HFF-Myc (cell line): Measurements from ENCODE around the gene CREG2.

ENCODE experiments used
- DNase-seq: peaks from one replicate; pipeline ENCODE4 v3.0.0-alpha.2; 2011; ENCODE audit warnings: low read depth; ENCODE audit errors: extremely low read depth
- H3K4me3 ChIP-seq: replicated peaks from 2 replicates; pipeline ENCODE4 v1.5.1; 2011; ENCODE audit warnings: low read depth, mild to moderate bottlenecking, control low read depth, low read length
- TF ChIP-seq, protein P1 (sequence below): IDR thresholded peaks from 2 replicates; pipeline ENCODE4 v1.5.1; 2012; ENCODE audit warnings: mild to moderate bottlenecking, low read depth, low read length, control low read depth; ENCODE audit errors: missing control alignments

The CREG2 gene

DNA sequence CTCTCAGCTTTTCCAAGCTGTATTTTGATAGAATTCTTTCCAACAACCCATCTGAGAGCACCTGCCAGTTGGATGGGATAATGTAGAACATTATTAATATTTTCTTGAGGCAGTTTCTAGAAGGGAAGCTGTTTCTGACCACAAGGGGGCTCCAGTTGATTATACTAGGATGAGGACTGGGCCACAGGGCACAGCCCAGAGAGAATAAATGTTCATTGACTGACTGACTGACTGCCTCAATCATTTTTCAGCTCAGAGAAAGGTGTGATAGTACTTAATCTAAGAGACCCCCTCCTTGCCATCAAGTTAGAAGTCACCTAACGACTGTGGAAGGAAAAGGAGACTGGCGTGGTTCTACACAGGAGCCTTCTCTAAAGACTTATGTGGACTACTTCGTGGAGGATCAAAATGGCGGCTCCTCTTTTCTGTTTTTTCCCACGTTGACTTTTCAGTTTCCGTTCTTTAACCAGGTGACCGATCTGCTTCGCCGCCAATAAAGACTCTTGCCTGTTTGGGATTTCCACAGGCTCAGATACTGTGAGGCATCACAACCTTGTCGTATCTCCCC is 31.9 kb upstream of the CREG2 start:
- TF ChIP-seq, protein P1, sequence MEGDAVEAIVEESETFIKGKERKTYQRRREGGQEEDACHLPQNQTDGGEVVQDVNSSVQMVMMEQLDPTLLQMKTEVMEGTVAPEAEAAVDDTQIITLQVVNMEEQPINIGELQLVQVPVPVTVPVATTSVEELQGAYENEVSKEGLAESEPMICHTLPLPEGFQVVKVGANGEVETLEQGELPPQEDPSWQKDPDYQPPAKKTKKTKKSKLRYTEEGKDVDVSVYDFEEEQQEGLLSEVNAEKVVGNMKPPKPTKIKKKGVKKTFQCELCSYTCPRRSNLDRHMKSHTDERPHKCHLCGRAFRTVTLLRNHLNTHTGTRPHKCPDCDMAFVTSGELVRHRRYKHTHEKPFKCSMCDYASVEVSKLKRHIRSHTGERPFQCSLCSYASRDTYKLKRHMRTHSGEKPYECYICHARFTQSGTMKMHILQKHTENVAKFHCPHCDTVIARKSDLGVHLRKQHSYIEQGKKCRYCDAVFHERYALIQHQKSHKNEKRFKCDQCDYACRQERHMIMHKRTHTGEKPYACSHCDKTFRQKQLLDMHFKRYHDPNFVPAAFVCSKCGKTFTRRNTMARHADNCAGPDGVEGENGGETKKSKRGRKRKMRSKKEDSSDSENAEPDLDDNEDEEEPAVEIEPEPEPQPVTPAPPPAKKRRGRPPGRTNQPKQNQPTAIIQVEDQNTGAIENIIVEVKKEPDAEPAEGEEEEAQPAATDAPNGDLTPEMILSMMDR = peak; percentile 76
- H3K4me3 ChIP-seq = no peak overlapping the region
- no peak for DNase-seq

DNA sequence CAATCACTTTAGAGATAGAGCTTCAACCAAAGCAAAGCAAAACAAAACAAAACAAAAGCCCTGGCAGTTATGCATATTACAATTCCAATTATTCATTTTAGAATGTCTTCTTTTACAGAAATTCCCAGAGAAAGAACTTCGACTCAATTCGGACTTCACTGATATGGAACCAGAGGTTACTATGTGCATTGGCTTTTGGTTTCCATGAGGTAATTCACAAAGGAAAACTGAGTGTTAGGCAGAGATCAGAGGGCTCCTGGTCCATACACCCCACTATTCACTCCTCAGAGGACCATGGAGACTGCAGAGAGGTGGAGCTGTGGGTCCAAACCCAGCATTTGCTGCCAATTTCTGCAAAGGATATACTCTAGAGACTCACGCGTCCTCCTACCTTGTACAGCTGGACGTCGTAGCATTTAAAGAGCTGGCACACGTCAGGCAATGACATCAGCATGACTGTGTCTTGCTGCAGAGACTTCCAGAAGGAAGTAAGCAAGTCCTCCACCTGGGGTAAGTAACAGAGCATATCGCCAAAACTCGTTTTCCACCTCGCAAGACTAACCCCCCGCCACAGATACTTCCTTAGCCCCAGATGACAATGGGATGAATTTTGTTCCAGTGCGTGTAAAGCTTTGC is 31.3 kb upstream of the CREG2 start:
- DNase-seq = no peak
- TF ChIP-seq, protein P1 = no peak
- H3K4me3 ChIP-seq = no peak overlapping the region

DNA sequence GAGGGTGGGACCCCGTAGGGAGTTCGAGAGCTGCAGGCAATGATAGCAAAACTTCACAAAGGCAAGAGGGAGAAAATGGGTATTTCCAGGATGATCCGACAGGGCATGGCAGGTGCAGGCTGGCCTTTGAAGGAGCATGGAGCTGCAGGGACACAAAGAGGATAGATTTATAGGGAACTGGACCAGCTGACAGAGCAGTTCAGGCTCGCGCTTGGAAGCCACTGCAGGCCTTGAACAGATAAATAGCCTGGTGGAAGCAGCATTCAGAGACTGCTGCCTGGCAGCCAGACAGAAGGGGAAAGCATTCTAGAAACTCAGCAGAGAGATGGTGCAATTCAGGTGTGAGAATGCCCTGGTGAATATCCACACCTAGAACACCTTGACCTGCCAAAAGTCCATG is 29.3 kb upstream of the CREG2 start:
- H3K4me3 ChIP-seq = no peak overlapping the region
- TF ChIP-seq, protein P1 = no peak

DNA sequence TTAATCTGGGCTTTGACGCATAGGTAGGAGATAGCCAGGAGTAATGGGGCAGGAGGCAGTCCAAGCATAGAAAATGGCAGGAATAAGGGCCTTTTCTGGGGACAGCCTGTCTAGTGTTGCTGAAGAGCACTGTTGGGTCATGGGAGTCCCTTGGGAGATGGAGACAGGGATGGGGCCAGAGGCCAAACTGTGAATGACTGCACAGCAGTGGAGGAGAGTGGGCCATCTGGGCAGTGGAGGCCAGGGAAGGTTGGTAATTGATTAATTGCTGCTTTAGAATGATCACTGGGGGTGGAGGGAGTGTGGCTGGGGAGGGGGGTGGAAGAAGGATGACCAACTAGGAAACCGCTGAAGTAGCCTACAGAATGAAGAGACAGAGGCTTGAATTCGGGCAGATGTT is 28.6 kb upstream of the CREG2 start:
- TF ChIP-seq, protein P1 = no peak
- DNase-seq = no peak
- no peak overlapping the region for H3K4me3 ChIP-seq

More for the DNA sequence above, 29.3 kb upstream of the CREG2 start:
- DNase-seq = no peak

DNA sequence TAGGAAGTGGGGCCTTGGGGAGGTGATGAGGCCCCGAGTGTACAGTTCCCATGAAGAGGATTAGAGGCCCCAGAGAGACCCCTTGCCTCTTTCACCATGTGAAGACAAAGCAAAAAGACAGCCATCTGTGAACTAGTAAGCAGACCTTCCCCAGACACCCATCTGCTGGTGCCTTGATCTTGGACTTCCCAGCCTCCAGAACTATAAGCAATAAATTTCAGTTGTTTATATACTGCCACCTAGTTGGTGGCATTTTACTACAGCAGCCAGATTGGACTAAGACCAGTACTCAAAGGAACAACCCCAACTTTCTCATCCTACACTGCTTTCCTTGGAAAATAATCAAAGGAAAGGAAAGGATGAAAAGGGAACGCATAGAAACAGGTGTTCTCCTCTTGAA is 27.9 kb upstream of the CREG2 start:
- no peak for DNase-seq
- TF ChIP-seq, protein P1 = peak; percentile 4

DNA sequence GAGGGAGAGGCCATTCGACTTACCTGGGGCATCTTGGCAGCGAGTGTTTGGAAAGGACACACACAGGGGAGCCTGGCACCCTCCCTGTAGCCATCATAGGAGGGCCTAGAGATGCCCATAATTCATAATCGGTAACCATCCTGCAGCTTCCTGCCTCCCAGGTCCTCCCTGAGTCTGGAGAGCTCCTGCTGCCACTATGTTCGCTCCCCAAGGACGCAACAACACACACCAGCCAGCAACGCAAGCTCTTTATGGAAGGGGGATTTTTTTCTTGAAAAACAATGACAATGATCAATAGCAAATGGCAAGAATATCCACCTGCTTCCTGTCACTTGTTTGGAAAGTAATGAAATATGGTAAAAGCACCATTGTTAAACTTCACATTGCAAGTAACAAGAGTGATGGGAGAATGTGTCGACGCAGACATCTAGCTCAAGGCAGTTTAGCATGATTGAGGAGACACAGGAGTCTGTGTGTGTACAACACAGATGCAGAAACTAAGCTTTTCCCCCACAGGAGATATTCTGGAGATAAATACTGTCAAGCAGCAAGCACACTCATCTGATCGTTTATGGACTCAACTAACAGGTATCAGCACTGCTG is 24.9 kb upstream of the CREG2 start:
- TF ChIP-seq, protein P1 = no peak
- DNase-seq = no peak
- H3K4me3 ChIP-seq = no peak overlapping the region

More for the DNA sequence above, 27.9 kb upstream of the CREG2 start:
- no peak overlapping the region for H3K4me3 ChIP-seq
